Activated gamma-delta T cell treated with anti-CD3 and anti-CD28 coated beads, Interleukin-2, amount 50 U/mL, for 16 hours (primary cell): ENCODE data around the gene CFLAR.
"Not testable (repeated sequence)": the region's sequence is repeated elsewhere in the genome, so short reads cannot be mapped to it uniquely, and the experiment has no call there.

Experiments used
- DNase-seq: peaks from one replicate; pipeline ENCODE4 v3.0.0-alpha.2; 2020; ENCODE audit warnings: low read depth

Gene CFLAR

DNA sequence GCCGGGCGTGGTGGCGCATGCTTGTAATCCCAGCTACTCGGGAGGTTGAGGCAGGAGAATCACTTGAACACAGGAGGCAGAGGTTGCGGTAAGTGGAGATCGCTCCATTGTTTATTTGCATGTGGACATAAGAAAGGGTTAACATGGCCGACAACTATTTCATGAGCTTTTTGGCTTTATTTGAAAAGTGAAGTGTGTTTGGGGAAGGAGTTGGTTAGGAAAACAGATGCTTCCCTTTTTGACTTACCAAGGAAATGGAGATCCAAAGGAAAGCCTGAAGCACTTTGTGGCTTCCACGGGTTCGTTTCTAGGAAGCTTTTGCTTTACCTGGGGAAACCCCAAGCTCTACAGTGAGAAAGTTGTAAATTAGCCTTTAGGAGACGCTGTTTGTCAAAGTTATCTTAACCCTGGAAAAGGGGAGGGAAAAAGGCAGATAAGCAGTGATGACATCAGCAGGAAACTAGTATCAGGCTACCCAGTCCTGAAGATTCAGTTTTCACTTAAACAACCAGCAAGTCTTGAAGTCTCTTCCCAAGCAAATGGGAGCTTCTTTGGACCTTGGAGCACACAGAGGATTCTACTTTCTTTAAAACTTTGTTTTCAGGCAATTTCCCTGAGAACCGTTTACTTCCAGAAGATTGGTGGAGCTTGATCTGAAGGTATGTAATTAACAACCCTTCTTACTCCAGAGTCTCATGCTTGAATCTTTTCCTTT, 66.8 kb downstream of the CFLAR start, which contains the start of gene CASP10:
Gene CASP10 (plus strand): TSS at position 492 of the 715 bp plus-strand sequence. CDS start 2,637 bp downstream, outside the sequence.
- no peak for DNase-seq

DNA sequence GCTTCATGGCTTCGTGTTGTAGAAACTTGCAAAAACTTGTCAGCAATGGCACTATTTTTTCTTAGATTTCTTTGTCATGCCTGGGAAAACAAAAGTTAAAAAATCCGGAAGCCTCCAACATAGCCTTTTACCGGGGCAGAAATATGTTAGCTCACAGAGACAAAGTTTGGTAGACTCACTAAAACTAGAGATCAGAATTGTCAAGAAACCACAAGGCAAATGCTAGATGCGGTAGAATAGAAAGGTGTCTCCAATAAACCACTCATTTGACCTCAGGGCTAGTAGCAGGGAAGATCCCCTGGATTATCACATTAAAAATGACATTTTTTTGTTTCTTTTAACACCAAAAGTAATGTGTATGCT, 67.4 kb downstream of the CFLAR start:
- no peak for DNase-seq

DNA sequence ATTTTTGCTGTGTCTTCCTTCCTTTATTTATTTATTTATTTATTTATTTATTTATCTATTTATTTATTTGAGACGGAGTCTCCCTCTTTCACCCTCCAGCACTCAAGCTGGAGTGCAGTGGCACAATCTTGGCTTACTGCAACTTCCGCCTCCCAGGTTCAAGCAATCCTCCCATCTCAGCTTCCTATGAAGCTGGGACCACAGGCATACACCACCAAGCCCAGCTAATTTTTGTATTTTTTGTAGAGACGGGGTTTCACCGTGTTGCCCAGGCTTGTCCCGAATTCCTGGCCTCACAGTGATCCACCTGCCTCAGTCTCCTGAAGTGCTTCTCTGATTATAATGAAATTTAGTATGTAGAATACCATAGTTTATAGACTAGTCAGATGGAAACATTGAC, 67.9 kb downstream of the CFLAR start:
- not testable (repeated sequence) for DNase-seq

DNA sequence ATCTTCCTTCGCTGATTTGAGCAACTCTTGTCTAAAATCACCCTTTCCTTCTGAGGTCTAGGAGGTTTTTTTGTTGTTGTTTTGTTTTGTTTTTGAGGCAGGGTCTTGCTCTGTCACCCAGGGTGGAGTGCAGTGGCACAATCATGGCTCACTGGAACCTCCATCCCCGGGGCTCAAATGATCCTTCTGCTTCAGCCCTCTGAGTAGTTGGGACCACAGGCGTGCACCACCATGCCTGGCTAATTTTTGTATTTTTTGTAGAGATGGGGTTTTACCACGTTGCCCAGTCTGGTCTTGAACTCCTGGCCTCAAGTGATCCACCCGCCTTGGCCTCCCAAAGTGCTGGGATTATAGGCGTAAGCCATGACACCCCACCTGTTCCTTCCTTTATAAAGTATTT, 68.3 kb downstream of the CFLAR start:
- not testable (repeated sequence) for DNase-seq

DNA sequence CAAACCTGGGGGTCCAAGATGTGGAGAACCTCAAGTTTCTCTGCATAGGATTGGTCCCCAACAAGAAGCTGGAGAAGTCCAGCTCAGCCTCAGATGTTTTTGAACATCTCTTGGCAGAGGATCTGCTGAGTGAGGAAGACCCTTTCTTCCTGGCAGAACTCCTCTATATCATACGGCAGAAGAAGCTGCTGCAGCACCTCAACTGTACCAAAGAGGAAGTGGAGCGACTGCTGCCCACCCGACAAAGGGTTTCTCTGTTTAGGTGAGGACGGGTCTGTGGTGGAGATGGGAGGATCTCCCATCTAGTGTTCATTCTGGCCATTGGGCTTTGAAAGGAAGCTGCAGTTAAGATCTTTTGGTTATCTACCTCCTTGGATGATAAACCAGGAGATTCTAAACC, 69.9 kb downstream of the CFLAR start:
- no peak for DNase-seq

DNA sequence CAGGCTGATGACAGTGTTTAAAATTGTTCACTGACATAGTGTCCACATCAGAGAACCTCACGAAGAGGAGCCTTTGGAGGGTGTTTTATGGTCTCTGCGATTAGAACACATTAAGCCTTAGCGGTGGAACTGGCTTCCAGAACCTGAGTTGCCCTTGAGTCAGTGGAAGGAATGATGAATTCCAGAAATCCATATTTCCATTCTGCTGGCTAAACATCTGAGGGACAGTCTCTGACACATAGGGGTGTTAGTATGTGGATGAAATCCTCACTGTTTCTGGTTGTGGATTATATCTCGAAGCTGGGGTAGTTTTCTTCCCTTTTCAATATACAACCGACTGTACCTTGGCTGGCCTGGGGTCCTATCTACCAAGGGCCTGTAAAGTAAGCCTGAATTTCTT, 71.0 kb downstream of the CFLAR start:
- no peak for DNase-seq

DNA sequence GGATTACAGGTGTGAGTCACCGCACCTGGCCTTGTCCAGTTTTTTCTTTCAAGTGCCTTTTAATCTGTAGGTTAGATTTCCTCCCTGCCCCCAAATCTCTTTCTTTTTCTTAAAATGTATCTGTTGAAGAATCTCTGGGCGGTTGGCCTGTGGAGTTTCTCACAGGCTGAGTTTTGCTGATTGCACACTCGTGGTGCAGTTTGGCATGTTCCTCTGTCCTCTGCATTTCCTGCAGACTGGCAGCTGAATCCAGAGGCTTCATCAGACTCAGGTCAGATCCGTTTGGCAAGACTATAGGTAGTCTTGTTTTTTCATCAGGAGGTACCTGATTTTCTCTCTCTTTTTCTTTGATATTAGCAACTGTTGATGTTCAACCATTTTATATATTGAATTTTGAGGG, 72.5 kb downstream of the CFLAR start:
- no peak for DNase-seq

DNA sequence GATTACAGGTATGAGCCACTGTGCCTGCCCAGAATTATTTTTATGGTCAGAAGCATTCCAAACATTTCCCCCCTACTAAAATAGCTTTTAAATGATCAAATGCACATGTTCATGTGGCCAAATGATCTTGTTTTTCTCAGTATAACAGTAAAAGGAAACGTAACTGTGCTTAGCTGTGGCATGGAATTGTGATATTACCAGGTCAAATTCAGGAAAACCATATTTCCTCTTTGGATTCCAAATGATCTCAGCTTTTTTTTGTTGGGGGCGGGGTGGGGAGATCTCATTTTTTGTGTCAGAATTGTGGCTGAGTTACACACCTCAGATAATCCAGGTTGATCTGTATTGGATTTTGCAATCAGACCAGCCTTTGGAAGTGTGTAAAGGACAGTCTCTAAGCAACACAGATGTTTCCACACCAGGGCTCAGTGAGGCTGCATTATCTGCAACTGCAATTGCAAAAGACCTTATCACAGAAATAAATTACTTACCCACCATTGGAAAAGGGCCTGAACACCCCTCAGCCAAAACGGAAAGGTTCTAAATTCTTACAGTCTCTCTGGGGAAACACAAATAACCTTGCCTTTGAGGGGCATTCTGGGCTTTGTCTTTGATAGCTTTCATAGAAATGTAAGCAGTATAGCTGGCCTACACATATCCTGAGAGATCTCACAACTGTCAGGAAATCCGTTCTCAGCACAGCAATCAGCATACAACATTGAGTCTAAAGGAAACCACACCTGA, 75.3 kb downstream of the CFLAR start:
- no peak for DNase-seq

DNA sequence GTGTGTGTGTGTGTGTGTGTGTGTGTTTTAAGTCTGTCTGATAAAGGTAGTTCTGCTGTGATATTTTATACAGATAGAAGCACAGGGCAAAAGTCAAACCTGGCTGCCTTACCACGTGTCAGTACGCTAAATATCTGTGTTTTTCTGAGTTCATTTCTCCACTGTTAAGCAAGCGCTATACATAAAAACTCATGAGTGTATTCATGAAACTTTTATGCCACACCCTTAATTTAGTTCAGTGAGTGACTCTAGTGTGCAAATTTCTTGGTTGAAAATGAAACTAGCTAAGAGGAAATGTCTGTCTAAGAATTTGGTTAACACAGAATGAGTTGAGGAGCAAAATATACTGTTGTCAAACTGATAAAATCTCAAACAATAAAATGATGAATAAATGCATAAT, 78.1 kb downstream of the CFLAR start:
- no peak for DNase-seq

DNA sequence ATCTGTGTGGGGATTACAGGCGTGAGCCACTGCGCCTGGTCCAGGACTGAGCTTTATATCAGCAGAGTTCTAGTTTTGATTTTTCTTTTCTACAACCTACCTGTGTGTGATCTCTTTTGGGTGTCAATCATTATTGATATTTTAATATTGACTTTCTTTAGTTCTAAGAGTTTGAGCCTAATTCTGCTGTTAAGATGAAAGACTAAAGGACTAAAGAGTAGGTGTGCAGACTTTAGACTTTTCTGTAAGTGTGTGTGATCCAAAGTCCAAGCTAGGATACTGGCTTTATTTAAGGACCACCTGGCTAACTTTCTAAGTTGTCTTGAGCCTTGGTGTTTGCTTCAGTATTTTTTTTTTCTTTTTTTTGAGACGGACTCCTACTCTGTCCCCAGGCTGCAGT, 79.4 kb downstream of the CFLAR start:
- DNase-seq: no peak

DNA sequence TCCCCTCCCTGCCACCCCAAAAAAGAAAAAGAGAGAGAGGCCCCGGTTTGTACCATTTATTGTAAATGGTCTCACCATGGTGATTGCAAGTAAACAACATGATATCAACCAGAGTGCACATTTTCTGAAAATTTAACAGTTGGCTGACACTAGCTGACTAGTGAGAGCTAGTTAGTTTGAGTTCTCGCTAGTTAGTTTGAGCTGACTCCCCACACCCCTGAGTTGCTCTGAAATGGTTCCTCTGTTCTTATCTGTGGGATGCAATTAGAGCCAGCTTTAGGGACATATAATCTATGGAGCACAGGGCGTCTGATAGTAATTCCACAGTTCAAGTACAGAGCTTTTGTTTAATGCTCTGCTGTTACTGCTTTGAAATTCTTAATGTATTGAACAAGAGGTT, 80.0 kb downstream of the CFLAR start:
- DNase-seq: no peak

DNA sequence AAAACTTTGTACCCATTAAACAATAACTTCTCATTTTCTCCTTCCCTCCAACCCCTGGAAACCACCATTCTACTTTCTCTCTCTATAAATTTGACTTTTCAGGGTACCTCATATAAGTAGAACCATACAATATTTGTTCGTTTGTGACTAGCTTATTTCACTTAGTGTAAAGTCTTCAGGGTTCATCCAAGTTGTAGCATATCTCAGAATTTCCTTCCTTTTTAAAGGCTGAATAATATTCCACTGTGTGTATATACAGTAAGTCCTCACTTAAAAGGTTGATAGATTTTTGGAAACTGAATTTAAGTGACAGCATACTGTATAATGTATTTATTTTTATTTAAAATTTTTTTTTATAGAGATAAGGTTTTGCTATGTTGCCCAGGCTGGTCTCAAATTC, 80.8 kb downstream of the CFLAR start:
- no peak for DNase-seq

DNA sequence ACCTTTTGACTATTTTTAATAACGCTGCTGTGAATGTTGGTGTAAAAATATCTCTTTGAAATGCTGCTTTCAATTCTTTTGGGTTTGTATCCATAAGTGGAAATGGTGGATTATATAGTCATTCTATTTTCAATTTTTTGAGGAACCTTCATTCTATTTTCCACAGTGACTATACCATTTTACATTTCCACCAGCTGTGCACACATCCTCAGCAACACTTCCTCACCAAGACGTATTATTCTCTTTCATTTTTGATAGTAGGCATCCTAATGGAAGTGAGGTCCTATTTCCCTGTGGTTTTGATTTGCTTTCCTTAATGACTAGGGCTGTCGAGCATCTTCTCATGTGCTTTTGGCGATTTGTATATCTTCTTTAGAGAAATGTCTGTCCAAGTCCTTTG, 81.8 kb downstream of the CFLAR start:
- DNase-seq: no peak

DNA sequence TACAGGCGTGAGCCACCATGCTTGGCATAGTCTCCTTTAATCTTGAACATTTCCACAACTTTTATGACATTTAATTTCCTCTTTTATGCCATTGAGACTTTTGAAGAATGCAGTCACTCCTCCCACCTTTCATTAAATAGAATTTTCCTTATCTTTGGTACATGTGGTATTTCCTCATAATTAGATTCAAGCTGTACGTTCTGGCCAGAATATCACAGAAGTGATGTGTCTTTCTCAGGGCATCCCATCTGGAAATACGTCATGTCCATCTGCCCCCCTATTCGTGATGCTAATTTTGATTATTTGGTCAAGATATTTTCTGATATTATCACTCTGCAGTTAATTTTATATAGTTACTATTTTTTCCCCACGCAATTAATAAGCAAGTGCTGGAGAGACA, 83.9 kb downstream of the CFLAR start:
- no peak for DNase-seq

DNA sequence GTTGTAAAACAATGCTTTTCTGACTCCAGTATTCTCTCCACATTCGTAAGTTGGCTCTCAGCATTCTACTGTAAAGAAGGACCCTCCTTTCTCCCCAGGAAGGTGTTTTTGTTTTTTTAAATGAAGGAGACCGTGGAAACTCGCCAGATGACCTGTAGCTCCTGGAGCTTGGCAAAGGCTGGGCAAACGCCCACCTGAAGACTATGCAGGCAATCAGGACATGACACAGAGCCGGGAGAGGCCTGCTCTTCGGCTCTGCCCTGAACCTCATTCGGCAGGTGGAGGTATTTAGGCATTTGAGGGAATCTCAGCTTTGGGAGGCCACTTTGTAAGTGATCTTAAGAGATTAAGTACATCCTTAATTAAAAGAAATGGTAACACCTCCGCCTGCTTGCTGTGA, 84.4 kb downstream of the CFLAR start:
- DNase-seq: no peak

DNA sequence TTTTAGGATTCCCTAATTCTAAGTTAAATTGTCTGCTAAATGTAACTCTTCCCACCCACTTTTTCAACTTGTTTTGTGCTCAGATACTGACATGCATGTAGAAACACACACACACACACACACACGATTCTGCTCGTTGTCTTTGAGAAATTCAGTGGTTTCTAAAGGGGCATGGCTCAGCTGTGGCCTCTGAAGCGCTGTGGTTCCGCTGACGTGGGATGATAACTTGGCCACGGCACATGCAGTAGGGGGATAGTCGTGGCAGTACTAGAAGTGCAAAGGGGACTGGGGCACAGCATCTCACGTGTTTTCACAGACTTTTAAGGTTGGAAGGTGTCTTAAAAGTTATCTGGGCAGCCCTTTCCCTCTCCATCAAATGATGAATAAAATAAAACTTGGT, 85.4 kb downstream of the CFLAR start:
- no peak for DNase-seq

DNA sequence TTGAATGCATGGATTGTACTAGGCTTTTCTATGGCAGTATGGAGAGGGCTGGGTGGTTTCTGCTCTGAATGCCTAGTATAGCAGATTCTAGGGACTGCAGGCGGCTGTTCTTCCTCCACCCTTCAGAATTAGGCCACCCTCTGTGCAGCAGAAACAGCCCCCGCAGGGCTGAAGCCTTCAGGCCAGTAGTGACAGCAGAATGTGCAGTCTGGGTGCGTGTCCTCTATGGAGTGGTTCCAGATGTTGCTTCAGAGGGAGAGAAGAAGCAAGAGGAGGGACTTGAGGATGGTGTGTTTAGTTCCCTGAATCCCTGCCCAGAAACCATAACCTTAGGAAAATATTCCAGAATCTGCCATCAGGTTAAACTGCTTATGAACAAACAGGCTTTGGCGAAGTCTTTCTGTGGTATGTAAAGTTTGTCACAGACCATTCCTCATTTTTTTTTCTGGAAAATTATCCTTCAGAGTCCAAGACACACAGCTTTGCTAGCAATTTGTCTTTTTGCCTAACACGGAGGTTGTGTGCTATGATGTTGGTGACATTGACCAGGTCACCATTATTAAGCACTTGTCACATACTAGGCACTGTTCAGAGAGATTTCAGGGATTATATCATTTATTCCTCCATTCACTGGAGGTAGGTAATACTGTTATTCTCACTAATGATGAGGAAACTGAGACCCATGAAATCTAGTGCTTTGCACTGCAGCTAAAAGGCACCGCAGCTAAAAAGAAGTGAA, 88.1 kb downstream of the CFLAR start:
- no peak for DNase-seq

DNA sequence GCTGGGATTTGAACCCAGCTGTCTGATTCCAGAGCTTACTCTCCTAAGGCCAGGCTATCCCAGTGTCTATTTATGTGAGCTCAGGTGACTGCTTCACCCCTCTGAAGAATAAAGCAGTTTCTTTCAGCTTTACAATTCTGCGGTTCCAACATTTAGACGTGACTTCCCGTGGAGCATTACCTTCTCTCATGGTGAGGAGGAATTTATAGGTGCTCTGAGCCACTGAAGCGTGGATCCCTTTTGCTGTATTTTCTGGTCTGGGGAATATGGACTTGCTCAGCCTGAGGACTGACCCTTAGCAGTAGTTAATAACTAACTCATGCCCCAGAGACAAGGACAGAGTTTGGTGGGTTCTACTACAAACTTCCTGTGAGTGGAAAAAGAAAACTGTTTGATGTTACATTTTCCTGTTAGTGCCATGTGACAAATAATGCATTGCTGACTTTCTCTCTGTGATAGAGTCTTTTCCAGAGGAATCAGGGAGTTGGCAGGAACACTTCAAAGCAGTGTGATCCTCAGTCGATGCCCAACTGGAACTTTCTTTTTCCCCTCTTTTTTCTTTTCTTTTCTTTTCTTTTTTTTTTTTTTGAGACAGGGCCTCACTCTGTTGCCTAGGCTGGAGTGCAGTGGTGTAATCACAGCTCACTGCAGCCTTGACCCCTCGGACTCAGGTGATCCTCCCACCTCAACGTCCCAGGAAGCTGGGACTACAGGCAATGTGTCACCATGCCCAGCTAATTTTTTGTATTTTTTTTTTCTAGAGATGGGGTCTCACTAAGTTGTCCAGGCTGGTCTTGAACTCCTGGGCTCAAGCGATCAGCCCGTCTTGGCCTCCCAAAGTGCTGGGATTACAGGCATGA, 88.9 kb downstream of the CFLAR start:
- DNase-seq: no peak

DNA sequence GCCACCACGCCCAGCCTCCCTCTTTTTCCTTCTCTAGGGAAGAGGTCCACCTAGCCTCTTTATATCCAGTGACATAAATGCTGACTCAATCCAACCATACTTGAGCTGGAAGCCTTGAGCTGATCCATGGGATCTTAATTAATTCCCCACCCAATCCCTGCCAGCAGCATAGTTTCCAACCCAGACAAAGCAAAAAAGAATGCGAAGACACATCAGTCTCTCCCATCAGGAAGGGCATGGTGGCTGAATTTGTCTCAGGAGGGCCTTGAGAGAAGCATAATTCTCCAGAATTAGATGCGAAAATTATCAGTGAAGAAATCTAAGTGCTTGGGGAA, 89.5 kb downstream of the CFLAR start:
- no peak for DNase-seq

DNA sequence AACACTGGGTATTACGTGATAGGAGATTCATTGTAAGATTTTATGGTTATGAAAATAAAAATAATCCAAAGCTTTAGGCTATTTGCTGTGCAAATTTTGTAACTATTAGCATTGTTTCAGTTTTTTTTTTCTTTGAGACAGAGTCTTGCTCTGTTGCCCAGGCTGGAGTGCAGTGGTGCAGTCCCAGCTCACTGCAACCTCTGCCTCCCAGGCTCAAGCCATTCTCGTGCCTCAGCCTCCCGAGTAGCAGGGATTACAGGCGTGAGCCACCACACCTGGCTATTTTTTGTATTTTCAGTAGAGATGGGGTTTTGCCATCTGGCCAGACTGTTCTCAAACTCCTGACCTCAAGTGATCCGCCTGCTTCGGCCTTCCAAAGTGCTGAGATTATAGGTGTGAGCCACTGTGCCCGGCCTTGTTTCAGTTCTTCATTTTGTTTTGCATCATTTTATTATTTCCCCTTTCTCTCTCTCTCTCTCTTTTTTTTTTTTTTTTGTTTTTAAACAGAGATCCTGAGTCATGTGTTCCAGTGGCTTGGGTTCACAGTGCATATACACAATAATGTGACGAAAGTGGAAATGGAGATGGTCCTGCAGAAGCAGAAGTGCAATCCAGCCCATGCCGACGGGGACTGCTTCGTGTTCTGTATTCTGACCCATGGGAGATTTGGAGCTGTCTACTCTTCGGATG, 92.7 kb downstream of the CFLAR start:
- DNase-seq: no peak

DNA sequence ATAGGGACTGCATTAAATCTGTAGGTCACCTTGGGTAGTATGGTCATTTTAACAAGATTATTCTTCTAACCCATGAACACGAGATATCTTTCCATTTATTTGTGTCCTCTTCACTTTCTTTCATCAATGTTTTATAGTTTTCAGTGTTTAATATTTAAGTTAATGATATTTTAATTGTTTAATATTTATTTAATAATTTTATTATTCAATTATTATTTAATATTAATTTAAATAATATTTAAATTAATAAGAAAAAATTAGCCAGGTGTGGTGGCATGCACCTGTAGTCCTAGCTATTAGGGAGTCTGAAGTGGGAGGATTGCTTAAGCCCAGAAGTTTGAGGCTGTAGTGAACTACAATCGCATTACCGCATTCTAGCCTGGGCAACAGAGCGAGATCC, 100.0 kb downstream of the CFLAR start:
- DNase-seq: no peak

DNA sequence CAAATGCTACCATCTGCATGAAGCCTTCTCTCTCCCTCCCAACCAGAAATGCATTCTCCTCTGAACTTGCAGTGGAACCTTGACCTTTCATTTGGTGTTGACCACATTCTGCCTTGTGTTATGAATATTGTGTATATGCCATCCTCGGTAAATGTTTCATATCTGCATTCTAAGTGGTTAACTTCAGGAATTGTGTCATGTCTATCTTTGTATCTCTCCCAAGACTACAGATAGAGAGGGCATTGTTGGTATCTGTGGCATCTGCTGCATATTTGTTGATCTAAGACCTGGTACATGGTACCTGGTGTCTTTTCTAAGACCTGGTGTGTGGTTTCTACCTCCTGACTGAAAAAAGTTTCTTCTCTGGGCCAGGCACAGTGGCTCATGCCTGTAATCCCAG, 101.0 kb downstream of the CFLAR start:
- no peak for DNase-seq
